CD14-positive monocyte (primary cell): ENCODE measurements around the gene SRD5A1. TPM values are rescaled to one million over a fixed set of nuclear protein-coding genes. Genes with fewer than 3 reads are reported as not detected.

Source experiments
- DNase-seq, 3 donors: peaks; one replicate each; pipeline ENCODE4 v3.0.0-alpha.2; 2011 to 2022
- H2AFZ ChIP-seq: 2 replicates; pipeline ENCODE4 v1.6.0; 2012; ENCODE audit warnings: mild to moderate bottlenecking, low read depth, low read length, inconsistent platforms; ENCODE audit not compliant: insufficient read depth, poor library complexity, severe bottlenecking
- H3K27ac ChIP-seq, 2 donors: 1 replicate in 1 of 2; 2 replicates in 1 of 2; pipeline ENCODE4 v1.5.1; 2012 to 2013; ENCODE audit warnings: low read length in 2 of 2, control low read depth in 1 of 2, inconsistent platforms in 1 of 2, low read depth in 1 of 2, mild to moderate bottlenecking in 1 of 2
- H3K27me3 ChIP-seq, 2 donors: one replicate each; pipeline versions ENCODE4 v1.6.0 to v1.6.1; 2011 to 2013; ENCODE audit warnings: low read length in 2 of 2; ENCODE audit not compliant: control insufficient read depth in 2 of 2, insufficient read depth in 2 of 2
- H3K36me3 ChIP-seq, 2 donors: replicated peaks in 1 of 2; 1 replicate in 1 of 2; 2 replicates in 1 of 2; pipeline versions ENCODE4 v1.5.1 to v1.6.1; 2012 to 2013; ENCODE audit warnings: low read length in 2 of 2, control low read depth in 1 of 2, inconsistent platforms in 1 of 2, mild to moderate bottlenecking in 1 of 2; ENCODE audit not compliant: insufficient read depth in 2 of 2, control insufficient read depth in 1 of 2
- H3K4me1 ChIP-seq, 2 donors: 1 replicate in 1 of 2; 2 replicates in 1 of 2; pipeline versions ENCODE4 v1.5.1 to v1.6.1; 2012 to 2013; ENCODE audit warnings: low read length in 2 of 2, control low read depth in 1 of 2, inconsistent platforms in 1 of 2, mild to moderate bottlenecking in 1 of 2, moderate library complexity in 1 of 2; ENCODE audit not compliant: insufficient read depth in 2 of 2, control insufficient read depth in 1 of 2
- H3K4me2 ChIP-seq: replicated peaks from 2 replicates; pipeline ENCODE3; 2012; ENCODE audit warnings: low read length, moderate library complexity, mild to moderate bottlenecking; ENCODE audit not compliant: poor library complexity, severe bottlenecking; ENCODE audit errors: extremely low read depth
- H3K4me3 ChIP-seq, 3 experiments: fragments of 200-600 bp in 1 of 3; sonication (generic) in 1 of 3; replicated peaks in 1 of 3; 1 replicate in 2 of 3; 2 replicates in 1 of 3; pipeline ENCODE4 v1.5.1; 2011 to 2013; ENCODE audit warnings: low read length in 3 of 3, mild to moderate bottlenecking in 3 of 3, control low read depth in 2 of 3, low read depth in 2 of 3, inconsistent platforms in 1 of 3, moderate library complexity in 1 of 3
- H3K79me2 ChIP-seq: 2 replicates; pipeline ENCODE4 v1.6.0; 2012; ENCODE audit warnings: mild to moderate bottlenecking, control low read depth, inconsistent platforms, low read length, moderate library complexity; ENCODE audit not compliant: insufficient read depth
- H3K9ac ChIP-seq: 2 replicates; pipeline ENCODE4 v1.6.0; 2017; ENCODE audit warnings: low read length, mild to moderate bottlenecking; ENCODE audit not compliant: insufficient read depth, poor library complexity, severe bottlenecking
- H3K9me3 ChIP-seq, 2 donors: replicated peaks in 1 of 2; 1 replicate in 1 of 2; 2 replicates in 1 of 2; pipeline versions ENCODE4 v1.5.1 to v1.6.1; 2012 to 2013; ENCODE audit warnings: low read length in 2 of 2, control low read depth in 1 of 2; ENCODE audit not compliant: control insufficient read depth in 1 of 2, insufficient read depth in 1 of 2
- H4K20me1 ChIP-seq: 2 replicates; pipeline ENCODE4 v1.6.0; 2012; ENCODE audit warnings: mild to moderate bottlenecking, low read length, control low read depth, moderate library complexity; ENCODE audit not compliant: insufficient read depth
- H3K27ac Mint-ChIP-seq, 7 donors: one replicate each; pipeline ENCODE4 v1.8.0; 2020; ENCODE audit warnings: mild to moderate bottlenecking in 7 of 7, mixed read lengths in 7 of 7, moderate library complexity in 6 of 7, inconsistent platforms in 2 of 7
- H3K27me3 Mint-ChIP-seq, 3 donors: one replicate each; pipeline ENCODE4 v1.8.0; 2021 to 2022; ENCODE audit warnings: low read depth in 3 of 3, mild to moderate bottlenecking in 3 of 3, mixed read lengths in 3 of 3, moderate library complexity in 3 of 3, inconsistent platforms in 1 of 3
- H3K36me3 Mint-ChIP-seq, 2 donors: one replicate each; pipeline ENCODE4 v1.8.0; 2020; ENCODE audit warnings: mixed read lengths in 2 of 2, inconsistent platforms in 1 of 2, mild to moderate bottlenecking in 1 of 2
- H3K4me1 Mint-ChIP-seq: one replicate; pipeline ENCODE4 v1.8.0; 2020; ENCODE audit warnings: mild to moderate bottlenecking, mixed read lengths
- H3K4me3 Mint-ChIP-seq, 2 donors: one replicate each; pipeline ENCODE4 v1.8.0; 2020; ENCODE audit warnings: mild to moderate bottlenecking in 2 of 2, mixed read lengths in 2 of 2, moderate library complexity in 1 of 2
- H3K9me3 Mint-ChIP-seq, 7 donors: one replicate each; pipeline ENCODE4 v1.8.0; 2020 to 2022; ENCODE audit warnings: mixed read lengths in 7 of 7, mild to moderate bottlenecking in 6 of 7, moderate library complexity in 6 of 7, inconsistent platforms in 2 of 7
- WGBS: methylation state at CpG from one replicate; pipeline ENCODE4 v1.1.5; 2013; ENCODE audit warnings: missing lambda C conversion rate; ENCODE audit not compliant: insufficient coverage; 5-methylcytosine and 5-hydroxymethylcytosine counted together
- intact Hi-C, 2 donors: fragments of 100-400 bp; cut with micrococcal nuclease; formaldehyde crosslinking; loops; one replicate each; pipeline versions ENCODE4 v1.15.0 to v1.15.1; 2023
- polyA plus RNA-seq, 3 donors: library from polyadenylated mRNA; depleted of rRNA in 1 of 3; unstranded in 2 of 3; stranded (reverse) in 1 of 3; fragments of 300-500 nt in 2 of 3; fragments of >200 nt in 1 of 3; fragmentation: Illumina TruSeq in 2 of 3; gene quantifications; 1 replicate in 2 of 3; 2 replicates in 1 of 3; pipeline ENCODE4 v1.2.3, GENCODE V29; 2012 to 2021
- TF ChIP-seq, protein P1 (sequence below): fragments of 200-600 bp; IDR thresholded peaks from one replicate; pipeline ENCODE4 v1.8.0; 2022; ENCODE audit warnings: antibody characterized with exemption, mild to moderate bottlenecking

SRD5A1 gene
- polyA plus RNA-seq, 3 donors, result 21.2 to 34.7 (median 26.0) TPM

DNA sequence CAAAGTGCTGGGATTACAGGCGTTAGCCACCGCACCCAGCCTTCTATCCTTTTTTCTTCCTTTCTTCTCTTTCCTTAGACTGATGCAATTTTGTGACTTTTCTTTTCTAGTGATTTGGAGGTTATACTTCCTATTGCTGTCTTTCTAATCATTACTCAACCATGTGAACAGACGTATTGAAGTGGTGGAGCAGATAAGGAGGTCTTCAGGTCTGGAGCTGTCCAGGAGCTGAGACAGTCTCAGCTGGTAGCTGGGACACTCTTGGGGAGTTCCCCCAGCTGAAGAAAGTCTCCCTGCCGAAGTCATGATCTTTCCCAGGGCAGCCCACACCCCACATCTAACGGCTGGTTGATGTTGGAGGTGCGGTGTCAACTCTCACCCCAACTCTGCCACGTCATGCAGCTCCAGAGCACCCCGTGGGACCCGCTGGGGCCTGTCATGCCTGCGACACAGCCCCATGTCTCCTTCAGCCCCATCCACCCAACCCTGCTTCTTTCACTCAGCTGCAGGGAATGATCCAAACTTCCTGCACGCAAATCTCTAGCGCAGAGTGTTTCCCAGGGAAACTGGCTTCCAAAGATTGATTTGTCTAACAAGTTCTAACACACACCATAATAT lies 41.5 kb upstream of the SRD5A1 start:
- Histone ChIP-seq H3K27ac (no peak overlapping the region), H4K20me1 (no peaks in the 10 kb centered on the region), H3K79me2 (no peaks in the 10 kb centered on the region), H3K27me3 (peaks cover 0 to 4% of the 10 kb centered on the region in 2 donors), H3K9me3 (no peaks in the 10 kb centered on the region), H2AFZ (no peak overlapping the region), H3K4me2 (no peak overlapping the region), H3K36me3 (peaks cover 0 to 6% of the 10 kb centered on the region in 2 donors), H3K4me3 (no peak overlapping the region), H3K9ac (no peak overlapping the region), H3K4me1 (no peaks in the 10 kb centered on the region)
- DNase-seq, result no peak
- H3K36me3 Mint-ChIP-seq, result peaks cover 10 to 14% of the 10 kb centered on the region in 2 donors
- no peak overlapping the region for H3K27ac Mint-ChIP-seq
- H3K9me3 Mint-ChIP-seq, result peaks cover 0 to 3% (median 1%) of the 10 kb centered on the region in 7 donors
- peaks cover 4% of the 10 kb centered on the region for H3K4me1 Mint-ChIP-seq
- peaks cover 7 to 19% (median 15%) of the 10 kb centered on the region in 3 donors for H3K27me3 Mint-ChIP-seq
- TF ChIP-seq, protein P1, sequence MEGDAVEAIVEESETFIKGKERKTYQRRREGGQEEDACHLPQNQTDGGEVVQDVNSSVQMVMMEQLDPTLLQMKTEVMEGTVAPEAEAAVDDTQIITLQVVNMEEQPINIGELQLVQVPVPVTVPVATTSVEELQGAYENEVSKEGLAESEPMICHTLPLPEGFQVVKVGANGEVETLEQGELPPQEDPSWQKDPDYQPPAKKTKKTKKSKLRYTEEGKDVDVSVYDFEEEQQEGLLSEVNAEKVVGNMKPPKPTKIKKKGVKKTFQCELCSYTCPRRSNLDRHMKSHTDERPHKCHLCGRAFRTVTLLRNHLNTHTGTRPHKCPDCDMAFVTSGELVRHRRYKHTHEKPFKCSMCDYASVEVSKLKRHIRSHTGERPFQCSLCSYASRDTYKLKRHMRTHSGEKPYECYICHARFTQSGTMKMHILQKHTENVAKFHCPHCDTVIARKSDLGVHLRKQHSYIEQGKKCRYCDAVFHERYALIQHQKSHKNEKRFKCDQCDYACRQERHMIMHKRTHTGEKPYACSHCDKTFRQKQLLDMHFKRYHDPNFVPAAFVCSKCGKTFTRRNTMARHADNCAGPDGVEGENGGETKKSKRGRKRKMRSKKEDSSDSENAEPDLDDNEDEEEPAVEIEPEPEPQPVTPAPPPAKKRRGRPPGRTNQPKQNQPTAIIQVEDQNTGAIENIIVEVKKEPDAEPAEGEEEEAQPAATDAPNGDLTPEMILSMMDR, result no peak
- intact Hi-C loops, result no loop called here
- no peak overlapping the region for H3K4me3 Mint-ChIP-seq
- WGBS, result 88% methylated on average over 5 of the region's 12 CpGs

DNA sequence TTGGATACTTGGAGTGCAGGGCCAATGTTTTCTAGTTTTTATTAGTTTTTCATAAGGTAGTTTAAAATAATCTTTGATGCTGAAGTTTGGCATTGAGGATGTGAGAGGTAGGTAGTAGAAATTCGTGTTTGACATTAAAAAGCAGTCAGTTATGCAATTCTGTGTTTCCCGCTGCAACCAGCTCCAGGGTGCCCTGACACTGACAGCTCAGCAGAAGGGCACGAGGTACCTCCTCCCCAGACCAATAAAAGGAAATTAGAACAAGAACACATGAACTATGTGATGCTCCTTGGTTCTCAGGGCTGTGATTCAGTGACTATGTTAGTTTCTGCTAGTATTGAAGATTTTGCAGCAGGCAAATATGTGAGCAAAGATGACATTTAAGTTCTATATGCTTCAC lies 40.6 kb upstream of the SRD5A1 start:
- Mint-ChIP-seq H3K9me3 (peaks cover 0 to 3% (median 0%) of the 10 kb centered on the region in 7 donors), H3K4me3 (no peak overlapping the region), H3K27me3 (peaks cover 7 to 17% (median 13%) of the 10 kb centered on the region in 3 donors), H3K27ac (no peak overlapping the region), H3K4me1 (peaks cover 4% of the 10 kb centered on the region), H3K36me3 (peaks cover 18 to 22% of the 10 kb centered on the region in 2 donors)
- no peaks in the 10 kb centered on the region for H4K20me1 ChIP-seq
- no peak overlapping the region for H3K4me2 ChIP-seq
- peaks cover 0 to 4% of the 10 kb centered on the region in 2 donors for H3K27me3 ChIP-seq
- no peak overlapping the region for H3K4me3 ChIP-seq
- TF ChIP-seq, protein P1, result no peak
- peak in 1 of 3 donors; percentile 46 for DNase-seq
- no peaks in the 10 kb centered on the region for H3K79me2 ChIP-seq
- no CpG with 5 or more reads among the region's 3 CpGs for WGBS
- no peaks in the 10 kb centered on the region for H3K9me3 ChIP-seq
- intact Hi-C loops, result no loop called here
- H3K9ac ChIP-seq, result no peak overlapping the region
- H3K27ac ChIP-seq, result no peak overlapping the region
- H3K36me3 ChIP-seq, result peaks cover 0 to 14% of the 10 kb centered on the region in 2 donors
- H3K4me1 ChIP-seq, result no peaks in the 10 kb centered on the region
- H2AFZ ChIP-seq, result no peak overlapping the region
